GM19452 (cell line): ENCODE data around the gene TIPARP.
A peak's percentile ranks its signal among the peaks of the same experiment; 100 is the strongest.
"Not testable (repeated sequence)": the region's sequence is repeated elsewhere in the genome, so short reads cannot be mapped to it uniquely, and the experiment has no call there.

ENCODE experiments used
- ATAC-seq: cut with Tn5 transposase; IDR thresholded peaks from one replicate; pipeline ENCODE4 v1.9.1; 2021; ENCODE audit not compliant: unreplicated experiment

TIPARP gene

DNA sequence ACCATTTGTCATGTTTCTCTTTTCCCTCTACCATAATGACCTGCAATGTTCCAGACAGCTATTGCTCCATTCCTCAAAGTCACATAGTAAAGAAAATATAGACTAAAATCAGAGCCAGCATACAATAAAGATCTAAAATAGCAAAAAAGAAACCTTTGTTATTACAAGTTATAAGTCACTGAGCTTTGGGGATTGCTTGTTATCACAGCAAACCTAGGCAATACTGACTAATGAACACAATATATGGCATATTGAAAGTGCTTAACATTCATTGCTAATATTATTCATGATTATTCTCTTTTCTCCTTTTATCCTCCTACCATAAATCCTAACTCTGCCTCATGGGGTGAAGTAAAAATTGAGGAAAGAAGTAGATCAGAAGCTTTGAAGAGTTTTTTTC is 27.4 kb upstream of the TIPARP start:
- no peak for ATAC-seq

DNA sequence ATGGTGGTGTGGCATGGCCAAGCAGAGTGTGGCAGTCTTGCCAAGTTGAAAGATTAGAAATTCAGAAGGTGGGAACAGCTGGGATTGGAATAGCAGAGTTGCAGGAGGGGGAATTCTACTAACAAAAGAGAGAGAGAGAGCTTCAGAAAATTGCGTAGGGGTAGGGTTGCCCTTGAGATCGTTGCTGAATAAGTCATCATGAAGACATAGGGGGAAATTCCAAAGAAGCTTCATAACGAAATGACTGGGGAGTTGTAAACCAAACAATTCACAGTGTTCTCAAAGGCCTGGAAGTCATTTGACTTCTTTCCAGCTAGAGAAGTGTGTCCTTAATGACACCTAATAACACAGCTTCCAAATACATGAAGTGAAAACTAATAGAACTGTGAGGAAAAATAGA is 26.3 kb upstream of the TIPARP start:
- ATAC-seq = no peak

DNA sequence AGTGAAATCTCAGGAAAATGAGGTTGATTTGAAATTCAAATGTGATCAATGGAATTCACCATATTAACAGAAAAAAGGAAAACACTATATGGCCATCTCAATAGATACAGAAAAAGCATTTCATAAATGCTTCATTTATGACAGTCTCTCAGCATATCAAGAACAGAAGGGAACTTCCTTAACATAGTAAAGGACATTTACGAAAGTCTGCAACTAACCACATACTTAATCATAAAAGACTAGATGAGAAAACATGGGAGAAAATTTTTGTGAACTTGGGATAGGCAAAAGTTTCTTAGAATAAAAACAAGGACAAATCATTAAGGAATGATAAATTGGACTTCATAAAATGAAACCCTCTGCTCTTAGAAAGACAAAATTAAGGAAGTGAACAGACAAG is 24.7 kb upstream of the TIPARP start:
- ATAC-seq = no peak

DNA sequence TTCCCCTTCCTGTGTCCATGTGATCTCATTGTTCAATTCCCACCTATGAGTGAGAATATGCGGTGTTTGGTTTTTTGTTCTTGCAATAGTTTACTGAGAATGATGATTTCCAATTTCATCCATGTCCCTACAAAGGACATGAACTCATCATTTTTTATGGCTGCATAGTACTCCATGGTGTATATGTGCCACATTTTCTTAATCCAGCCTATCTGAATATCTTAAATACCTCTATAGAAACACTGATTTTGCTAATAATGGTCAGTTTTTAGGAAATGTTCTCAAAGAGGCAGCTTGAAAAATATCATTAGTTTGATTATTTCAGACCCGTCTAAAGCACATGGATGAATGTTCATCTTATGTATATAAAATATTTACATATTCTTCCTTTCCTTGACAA is 21.7 kb upstream of the TIPARP start:
- ATAC-seq = not testable (repeated sequence)

DNA sequence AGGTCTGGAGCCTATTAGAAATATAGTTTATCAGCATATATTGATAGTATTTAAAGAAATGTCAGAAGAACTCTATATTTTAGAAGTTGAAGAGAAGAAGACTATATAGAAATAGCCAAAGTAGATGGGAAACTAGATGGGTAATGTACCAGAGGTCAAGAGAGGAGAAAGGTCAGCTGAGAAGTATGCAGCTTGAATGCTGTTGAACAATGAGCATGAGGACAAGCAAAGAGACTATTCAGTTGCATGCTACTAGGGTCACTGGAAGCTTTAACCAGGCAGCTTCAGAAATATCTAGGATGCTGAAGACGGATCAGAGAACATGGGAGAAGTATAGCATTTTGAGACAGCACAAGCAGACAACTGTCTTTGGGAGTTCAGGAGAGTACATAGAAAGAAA is 19.6 kb upstream of the TIPARP start:
- ATAC-seq = no peak

DNA sequence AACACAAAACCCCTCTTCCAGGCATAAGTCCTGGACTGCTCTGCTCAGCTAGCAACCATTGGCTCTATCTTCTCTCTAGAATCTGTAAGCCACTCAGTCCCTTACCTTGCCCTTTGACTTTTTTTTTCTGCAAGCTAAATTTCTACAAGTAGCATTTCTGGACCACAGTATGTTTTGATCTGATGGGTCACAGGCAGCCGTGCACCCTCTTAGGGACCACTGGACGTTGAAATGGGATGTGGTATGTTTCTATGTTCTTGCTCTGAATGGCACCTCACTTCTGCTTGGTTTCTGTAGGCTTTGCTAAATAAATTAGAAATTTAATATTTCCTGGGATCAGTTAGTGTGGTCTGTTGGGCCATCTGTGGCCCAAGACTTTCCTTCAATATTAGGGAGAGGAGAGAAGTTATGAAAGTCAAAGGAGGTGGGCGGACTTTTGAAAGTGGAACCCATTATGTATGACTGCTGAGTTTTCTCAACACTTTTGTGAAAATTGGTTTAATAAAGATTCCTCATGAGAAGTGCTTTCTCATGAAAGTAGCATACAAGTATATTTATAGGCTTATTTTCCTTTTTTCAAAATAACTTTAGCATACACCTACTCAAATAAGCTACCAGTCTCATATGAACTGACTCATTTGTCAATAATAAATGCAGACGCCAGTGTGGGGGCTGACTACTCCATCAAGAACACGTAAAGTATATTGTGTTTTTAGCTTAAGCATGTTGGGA is 18.4 kb upstream of the TIPARP start:
- ATAC-seq = no peak

DNA sequence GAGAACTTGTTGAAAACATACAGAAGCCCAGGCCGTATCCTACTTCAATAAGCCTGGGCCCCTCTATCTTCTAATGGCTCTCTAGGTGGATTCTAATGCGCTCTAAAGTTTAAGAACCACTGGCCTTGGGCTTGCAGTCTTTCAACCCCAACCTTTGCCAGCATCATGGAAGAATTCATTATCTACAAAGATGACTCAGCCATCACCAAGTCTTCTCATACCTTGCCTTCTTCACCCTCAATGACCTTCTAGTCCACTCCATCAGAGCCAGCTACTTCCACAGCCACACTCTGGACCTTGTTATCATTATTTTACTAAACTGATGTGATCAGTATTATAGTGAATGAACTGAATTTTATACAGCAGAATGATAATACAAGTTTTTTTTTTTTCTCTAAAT is 16.9 kb upstream of the TIPARP start:
- ATAC-seq = no peak

DNA sequence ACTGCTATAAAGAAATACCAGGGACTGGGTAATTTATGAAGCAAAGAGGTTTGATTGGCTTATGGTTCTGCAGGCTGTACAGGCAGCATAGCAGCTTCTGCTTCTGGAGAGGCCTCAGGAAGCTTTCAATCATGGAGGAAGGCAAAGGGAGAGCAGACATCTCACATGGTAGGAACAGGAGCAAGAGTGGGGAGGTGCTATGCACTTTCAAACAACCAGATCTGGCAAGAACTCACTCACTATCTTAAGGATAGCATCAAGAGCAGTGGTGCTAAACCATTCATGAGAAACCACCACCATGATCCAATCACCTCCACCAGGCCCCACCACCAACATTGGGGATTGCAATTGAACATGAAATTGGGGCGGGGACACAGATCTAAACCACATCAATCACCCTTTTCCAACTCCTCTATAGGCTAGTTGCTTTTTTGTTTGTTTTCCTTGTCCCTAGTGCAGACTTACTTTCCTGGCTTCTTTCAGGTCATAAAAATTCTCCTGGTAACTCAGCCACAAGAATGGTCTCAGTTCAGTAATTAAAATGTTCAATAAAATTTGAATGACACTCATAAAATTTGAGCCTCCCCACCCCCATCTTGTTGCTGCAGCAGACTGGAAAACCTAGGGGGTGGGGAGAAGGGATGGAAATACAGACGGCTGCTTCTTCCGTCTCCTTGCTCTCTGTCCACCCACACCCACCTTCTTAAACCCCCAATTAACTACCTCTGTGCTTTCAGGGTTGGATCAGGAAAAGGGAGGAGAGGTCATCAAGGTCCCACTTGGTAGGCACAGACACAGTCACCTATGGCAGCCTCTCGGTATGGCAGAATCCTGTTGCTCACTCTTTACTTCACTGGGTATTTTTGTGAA is 16.3 kb upstream of the TIPARP start:
- no peak for ATAC-seq

DNA sequence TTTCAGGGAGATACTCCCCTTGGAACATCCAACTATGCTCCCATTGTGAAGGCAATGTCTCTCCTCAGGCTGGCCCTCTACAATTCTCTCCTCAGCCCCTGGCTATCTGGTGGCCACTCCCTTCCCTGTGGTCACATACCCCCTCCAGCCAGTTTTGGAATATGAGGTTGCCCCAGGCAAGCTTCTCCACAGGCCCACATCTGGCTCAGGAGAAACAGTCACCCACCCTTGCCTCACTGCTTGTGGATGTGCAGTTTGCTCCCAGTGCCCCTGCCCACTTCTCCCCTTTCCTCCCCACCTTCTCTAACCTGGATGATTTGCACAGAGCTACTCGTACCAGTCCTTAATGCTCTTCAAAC is 15.7 kb upstream of the TIPARP start:
- ATAC-seq = no peak

DNA sequence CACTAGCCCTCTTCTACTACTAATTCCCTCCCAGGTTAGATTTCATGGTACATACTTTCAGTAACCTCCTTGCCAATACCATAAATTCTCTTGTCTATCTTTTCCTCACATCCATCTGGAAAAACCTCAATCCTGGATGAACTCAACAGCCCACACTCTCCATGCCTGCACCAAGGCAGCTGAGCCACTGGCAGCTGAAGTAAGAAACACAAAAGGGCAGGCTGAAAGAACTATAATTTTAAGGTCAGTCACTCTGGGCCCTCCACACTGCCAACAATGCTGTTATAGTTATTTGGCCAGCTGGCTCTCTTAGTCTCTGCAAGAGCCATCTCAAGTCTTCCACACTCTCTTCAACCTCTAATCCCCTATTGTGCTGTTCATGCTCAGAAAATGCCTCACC is 15.1 kb upstream of the TIPARP start:
- ATAC-seq = no peak

DNA sequence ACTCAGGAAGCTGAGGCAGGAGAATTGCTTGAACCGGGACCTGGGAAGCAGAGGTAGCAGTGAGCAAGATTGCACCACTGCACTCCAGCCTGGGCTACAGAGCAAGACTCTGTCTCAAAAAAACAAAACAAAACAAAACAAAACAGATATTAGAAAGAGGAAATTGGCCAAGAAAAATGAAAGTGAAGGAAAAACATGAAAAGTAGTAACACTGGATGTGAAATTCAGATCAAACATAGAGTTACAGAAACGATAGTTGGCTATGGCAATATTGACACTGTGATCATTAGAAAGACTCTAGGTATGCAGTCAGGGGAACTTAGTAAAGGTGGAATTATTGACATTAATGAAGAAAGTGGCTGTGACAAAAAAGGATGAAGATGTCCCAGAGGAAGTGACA is 13.2 kb upstream of the TIPARP start:
- no peak for ATAC-seq

DNA sequence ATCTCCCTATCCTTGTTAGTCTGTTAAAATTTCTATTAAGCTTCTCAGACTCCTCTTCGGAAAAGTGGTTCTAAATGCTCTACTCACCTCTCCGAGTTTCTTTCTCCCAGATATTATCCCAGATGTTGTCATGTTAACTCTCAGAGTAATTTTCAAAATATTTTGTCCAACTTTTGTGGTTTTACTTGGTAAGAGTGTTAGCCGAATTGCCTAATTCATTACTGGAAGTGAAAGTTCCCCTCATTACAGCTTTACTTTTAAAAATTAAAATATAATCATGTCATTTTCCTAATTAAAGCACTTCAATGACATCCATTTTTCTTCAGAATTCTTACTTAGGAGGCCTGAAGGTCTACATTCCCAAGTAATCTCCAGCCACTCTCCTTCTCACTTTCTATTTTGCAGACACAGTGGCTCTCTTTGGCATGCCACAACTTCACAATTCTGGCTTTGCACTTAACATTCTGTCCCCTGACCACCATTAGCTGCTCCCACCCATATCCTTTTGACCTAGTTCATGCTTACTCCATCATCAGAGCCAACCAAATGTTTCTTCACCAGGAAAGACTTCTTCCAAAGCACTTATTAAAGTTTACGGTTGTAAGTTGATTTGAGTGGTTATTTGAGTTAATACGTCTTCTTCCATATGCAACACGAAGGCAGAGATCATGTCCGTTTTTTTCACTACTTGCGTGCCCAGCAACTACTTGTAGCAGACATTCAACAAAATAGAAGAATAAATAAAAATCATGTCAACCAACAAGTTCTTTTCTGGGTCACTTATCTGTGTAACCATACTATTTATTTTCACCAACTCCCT is 10.2 kb upstream of the TIPARP start:
- peak; percentile 9 for ATAC-seq

DNA sequence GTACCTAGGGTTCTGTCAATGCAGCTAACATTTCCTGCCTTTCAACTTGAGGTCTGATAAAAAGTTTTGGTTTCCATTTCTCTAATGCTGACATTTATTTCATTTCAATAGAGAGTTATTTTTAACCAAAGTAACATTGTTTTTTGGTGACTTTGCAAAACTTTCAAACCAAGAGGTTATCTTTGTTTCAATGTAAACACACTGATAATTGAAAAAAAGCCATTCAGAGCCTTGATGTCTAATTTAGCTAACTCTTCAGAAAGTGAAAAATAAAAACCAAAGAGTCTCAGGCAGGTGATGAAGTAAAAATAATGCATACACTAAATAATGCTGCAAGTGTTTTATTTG is 9.6 kb upstream of the TIPARP start:
- ATAC-seq = peak; percentile 58

DNA sequence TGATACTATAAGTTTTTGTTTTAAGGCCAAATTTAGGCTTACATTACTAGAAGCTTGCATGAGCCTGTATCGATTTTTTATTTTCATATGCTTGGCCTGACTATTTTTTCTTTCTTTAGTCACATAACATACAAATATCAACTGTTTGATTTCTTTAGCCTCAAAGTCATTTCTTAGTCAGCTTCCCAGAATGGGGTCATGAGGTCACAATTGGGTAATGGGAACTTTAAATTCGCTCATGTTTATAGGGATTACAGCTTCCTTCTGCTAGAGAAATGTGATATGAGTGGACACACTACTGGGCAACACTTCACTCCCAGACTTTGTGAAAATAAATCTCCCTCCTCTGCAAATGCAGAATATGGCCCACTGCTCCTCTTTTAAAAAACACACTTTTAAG is 9.1 kb upstream of the TIPARP start:
- no peak for ATAC-seq

DNA sequence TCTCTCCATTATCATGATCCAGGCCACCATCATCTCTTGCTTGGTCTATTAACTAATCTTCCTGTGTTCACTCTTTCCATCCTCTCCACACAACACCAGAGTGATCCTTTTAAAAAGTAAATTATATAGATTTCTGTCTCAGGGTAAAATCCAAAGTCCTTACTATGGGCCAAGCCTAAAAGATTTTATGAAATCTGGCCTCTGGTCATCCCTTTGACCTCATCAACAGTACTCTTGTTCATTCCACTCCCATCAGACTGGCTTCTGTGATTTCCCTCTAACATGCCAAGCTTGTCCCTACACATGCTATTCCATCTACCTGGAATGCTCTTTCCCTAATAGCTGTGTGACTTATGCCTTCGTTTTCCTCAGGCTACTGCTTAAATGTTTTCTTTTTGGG is 8.3 kb upstream of the TIPARP start:
- ATAC-seq = no peak

DNA sequence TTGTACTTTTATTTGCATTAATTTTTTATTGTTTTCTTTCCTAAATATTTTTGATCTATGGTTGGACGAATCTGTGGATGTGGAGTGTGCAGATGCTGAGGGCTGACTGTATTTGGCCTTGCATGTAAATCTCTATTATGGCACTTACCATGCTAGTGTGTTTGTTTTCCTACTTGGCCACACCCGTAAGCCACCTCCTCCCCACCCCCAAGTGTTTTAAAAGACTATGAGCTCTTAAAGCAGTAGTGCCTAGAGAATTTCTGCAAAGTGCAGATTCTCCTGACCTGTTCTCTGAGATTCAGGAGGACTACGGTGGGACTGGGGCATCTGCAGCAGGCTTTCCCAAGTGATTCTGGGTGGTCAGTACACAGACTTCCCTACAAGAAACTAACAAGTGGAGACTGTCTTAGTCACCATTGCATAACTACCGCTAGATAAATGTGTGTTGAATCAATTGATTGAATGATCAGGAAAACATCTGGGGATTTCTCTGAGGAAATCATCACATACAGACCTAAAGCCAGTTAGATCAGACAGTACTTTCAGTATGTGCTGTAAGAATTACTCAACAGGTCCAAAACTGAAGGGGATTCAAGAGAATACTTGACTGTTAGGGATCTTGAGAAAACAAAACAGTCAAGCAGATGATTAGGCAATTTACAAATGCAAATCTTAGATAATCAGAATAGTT is 6.2 kb upstream of the TIPARP start:
- ATAC-seq = no peak

DNA sequence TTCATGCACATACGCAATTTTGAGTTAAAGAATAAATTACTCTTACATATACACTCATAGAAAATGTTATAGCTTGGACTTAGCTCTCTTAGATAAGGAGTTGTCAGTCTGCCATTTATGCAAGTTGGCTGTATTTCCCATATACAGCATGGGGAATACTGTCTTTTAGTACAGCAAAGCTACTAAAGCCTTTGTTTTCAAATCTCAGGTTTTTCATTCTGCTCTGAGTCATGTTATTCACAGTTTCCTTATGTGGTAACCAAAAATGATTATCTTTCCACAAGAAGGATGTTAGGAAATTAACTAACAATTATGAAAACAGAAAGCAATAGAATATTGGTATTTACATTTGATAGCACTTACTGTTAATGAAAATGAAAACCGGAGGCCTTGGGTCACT is 4.3 kb upstream of the TIPARP start:
- no peak for ATAC-seq

DNA sequence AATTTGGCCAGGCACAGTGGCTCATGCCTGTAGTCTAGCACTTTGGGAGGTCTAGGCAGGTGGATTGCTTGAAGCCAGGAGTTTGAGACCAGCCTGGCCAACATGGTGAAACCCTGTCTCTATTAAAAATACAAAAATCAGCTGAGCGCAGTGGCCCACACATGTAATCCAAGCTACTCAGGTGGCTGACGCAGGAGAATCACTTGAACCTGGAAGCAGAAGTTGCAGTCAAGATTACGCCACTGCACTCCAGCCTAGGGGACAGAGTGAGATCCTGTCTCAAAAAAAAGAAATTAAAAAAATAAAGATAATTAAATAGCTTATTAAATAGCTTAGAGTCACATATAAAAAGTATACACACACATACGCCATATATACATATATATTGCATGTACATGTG is 3.7 kb upstream of the TIPARP start:
- no peak for ATAC-seq

DNA sequence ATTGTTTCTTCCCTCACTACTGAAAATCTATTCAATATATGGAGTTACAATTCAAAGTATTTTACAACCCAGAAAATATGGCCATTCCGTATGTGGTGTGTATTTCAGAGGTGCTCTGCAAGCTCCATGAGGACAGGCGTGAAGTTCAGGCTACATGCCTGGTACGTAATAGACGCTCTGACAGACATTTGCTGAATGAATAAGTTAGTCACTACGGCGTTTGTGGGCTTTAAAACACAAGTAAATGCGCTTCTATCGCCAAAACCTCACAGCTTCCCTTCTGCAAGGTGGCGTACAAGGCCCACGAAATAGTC is 701 bp upstream of the TIPARP start:
- no peak for ATAC-seq

DNA sequence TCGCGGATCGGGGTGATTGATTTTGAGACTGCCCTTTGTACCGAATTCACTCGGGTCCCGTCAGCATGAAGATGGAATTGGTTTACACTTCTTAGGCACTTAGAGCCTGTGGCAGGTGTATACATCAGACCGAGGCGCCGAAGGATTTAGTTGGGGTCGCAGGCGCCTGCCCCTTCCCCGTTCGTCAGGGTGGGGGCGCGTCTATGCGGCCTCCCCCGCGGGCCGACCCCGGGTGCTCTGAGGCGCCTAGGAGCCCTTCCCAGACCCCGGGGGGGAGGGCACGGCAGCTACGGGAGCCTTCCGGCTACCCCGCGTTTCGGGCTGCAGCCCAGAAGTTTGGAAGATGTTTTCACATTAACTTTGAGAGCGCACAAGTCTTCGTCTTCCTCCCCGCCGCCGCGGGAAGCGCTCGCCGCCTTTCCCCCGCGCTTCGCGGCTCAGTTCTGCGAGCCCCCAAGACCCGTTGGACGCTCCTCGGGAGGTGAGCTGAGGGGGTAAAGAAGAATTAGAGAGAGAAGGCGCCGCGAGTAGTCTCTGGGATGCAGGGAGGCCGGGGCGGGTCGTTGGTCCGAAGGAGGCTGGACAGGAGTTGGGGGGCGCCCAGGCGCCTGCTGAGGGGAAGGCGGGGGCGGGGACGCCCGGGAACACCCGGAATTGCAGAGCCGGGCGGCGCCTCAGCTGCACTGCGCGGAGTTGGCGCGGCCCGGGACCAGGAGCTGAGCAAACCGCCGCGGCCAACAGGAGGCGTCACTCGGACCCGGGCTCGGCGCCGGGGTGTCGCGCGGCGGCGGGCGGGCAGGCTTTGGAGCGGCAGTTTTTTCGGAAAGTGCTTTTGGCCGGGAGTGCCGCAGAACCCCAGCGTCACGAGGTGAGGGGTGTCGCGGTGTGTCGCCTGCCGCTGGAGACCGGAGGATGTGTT is 780 bp downstream of the TIPARP start:
- no peak for ATAC-seq
